HL-60 (cell line): ENCODE data around the gene ZNF609.

Source experiments
- POLR2AphosphoS5 ChIP-seq: IDR thresholded peaks from 2 replicates; pipeline ENCODE4 v1.6.1; 2012; ENCODE audit warnings: low read depth
- TF ChIP-seq, protein P1 (sequence below): IDR thresholded peaks from one replicate; pipeline ENCODE4 v1.5.1; 2011; ENCODE audit warnings: low read length, control low read depth, inconsistent platforms; ENCODE audit not compliant: insufficient read depth

DNA sequence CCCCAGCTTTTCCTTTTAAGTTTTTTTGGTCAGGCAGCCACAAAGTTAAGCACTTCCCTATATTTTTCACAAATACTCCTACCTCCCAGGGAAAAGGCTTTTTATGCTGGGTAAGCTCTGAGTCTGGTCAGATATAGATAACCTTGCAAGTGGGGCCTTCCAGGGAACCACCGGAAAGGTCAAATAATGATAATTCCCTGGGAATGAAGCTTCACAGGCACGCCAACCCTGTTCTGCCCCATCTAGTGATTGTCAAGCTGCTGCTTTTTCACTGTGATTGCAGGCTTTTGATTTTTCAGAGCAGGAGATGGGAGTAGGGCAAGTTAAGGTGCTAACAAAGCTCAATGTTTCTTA is 121.0 kb downstream of the ZNF609 start:
- TF ChIP-seq POLR2AphosphoS5 = no peak
- TF ChIP-seq, protein P1, sequence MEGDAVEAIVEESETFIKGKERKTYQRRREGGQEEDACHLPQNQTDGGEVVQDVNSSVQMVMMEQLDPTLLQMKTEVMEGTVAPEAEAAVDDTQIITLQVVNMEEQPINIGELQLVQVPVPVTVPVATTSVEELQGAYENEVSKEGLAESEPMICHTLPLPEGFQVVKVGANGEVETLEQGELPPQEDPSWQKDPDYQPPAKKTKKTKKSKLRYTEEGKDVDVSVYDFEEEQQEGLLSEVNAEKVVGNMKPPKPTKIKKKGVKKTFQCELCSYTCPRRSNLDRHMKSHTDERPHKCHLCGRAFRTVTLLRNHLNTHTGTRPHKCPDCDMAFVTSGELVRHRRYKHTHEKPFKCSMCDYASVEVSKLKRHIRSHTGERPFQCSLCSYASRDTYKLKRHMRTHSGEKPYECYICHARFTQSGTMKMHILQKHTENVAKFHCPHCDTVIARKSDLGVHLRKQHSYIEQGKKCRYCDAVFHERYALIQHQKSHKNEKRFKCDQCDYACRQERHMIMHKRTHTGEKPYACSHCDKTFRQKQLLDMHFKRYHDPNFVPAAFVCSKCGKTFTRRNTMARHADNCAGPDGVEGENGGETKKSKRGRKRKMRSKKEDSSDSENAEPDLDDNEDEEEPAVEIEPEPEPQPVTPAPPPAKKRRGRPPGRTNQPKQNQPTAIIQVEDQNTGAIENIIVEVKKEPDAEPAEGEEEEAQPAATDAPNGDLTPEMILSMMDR = no peak
